Astrocyte of the spinal cord (primary cell): Measurements from ENCODE around the gene SERPINE2.

Experiments
- DNase-seq: peaks from one replicate; pipeline ENCODE4 v3.0.0; 2011; ENCODE audit warnings: low read depth, low spot score
- H3K4me3 ChIP-seq: 2 replicates; pipeline ENCODE4 v1.5.1; 2011; ENCODE audit warnings: low read depth, mild to moderate bottlenecking, low read length, moderate library complexity
- in situ Hi-C: cut with HindIII; loops from 2 replicates; pipeline ENCODE4 v1.10.0; 2017; ENCODE audit warnings: low sequenced_read_pairs
- TF ChIP-seq, protein P1 (sequence below): IDR thresholded peaks from 2 replicates; pipeline ENCODE4 v1.5.1; 2012; ENCODE audit warnings: low read depth, mild to moderate bottlenecking, low read length, inconsistent platforms

Gene SERPINE2

GRCh38 chr2:223952280-223952968 is 86.7 kb downstream of the SERPINE2 start:
- H3K4me3 ChIP-seq, result no peak overlapping the region
- TF ChIP-seq, protein P1, sequence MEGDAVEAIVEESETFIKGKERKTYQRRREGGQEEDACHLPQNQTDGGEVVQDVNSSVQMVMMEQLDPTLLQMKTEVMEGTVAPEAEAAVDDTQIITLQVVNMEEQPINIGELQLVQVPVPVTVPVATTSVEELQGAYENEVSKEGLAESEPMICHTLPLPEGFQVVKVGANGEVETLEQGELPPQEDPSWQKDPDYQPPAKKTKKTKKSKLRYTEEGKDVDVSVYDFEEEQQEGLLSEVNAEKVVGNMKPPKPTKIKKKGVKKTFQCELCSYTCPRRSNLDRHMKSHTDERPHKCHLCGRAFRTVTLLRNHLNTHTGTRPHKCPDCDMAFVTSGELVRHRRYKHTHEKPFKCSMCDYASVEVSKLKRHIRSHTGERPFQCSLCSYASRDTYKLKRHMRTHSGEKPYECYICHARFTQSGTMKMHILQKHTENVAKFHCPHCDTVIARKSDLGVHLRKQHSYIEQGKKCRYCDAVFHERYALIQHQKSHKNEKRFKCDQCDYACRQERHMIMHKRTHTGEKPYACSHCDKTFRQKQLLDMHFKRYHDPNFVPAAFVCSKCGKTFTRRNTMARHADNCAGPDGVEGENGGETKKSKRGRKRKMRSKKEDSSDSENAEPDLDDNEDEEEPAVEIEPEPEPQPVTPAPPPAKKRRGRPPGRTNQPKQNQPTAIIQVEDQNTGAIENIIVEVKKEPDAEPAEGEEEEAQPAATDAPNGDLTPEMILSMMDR, result no peak
- DNase-seq, result no peak
- in situ Hi-C loops, result no loop called here

GRCh38 chr2:223950448-223951347 is 88.4 kb downstream of the SERPINE2 start:
- H3K4me3 ChIP-seq, result no peak overlapping the region
- TF ChIP-seq, protein P1, result no peak
- in situ Hi-C loops, result no loop called here
- DNase-seq, result no peak

DNA sequence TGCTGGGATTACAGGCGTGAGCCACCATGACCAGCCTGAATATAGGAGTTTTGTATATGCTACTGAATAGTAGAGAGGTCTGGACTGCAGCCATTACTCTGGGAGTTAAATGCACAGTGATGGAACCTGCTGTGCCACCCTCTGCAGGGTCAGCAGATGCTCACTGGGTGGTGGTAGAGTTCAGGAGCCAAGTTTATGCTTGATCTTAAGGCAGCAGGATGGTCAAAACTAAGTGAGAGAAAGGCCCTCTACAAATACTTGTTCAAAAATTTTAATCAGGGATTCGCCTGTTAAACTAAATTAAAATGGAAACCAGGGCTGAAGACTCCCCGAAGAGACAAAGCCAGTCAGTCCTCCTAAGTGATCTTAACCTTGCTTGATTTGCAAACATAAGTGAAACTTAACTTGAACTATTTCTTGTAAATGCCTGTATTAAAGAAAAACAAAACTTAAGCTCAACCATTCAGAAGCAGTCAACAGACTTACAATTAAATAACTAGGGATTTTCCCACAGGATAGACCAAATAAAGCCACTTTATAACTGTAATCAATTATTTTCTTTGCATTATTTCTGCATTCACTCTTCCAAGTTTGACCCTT is 89.7 kb downstream of the SERPINE2 start:
- TF ChIP-seq, protein P1, result no peak
- in situ Hi-C loops, result no loop called here

DNA sequence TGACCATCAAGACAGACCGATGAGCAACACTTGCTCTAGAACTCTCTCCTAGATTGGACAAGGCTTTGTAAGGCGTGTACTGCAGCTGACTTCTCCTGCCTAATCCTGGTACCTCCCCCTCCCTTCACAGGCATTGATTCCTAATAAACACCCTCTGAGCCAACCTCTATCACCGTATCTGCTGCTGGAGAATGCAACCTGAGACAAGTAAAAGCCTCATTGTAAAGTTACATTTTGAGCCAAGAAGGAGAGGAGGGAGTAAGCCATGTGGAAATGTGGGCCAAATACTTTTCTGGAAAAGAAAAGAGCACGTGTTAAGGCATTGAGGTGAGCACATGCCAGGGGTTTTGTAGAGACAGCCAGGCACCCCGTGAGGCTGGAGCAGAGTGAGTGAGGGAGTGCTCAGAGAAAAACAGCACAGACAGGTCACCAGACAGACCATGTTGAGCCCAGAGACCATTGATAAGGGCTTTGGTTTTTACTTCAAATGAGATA is 91.3 kb downstream of the SERPINE2 start:
- TF ChIP-seq, protein P1, result no peak
- in situ Hi-C loops, result no loop called here
- DNase-seq, result no peak
- H3K4me3 ChIP-seq, result no peak overlapping the region

More for the DNA sequence above, 89.7 kb downstream of the SERPINE2 start:
- H3K4me3 ChIP-seq, result no peak overlapping the region
- no peak for DNase-seq

DNA sequence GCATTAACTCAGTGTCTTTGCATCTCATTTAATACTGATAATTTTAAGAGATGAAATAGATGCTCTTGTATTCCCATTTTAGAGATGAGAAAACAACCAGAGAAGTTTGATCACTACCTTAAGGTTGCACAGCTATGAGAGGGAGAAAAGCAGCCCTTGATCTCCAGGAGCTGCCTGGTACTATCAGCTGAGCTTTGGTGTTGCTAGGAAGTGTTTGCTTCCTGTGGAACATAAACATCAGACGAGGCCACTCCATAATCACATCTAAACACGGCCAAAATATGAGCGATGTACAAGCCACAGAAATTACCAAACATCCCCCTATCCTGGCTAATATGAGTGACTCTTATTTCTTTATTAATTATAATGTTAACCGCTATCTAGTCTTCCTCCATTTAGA is 93.3 kb downstream of the SERPINE2 start:
- no peak overlapping the region for H3K4me3 ChIP-seq
- TF ChIP-seq, protein P1, result no peak
- in situ Hi-C loops, result no loop called here
- DNase-seq, result no peak
